Nephron progenitor cell (in vitro differentiated cells): Measurements from ENCODE around the gene ACE2.

ENCODE experiments used
- DNase-seq: peaks from one replicate; pipeline ENCODE4 v3.0.0; 2021
- H3K27ac Mint-ChIP-seq: 2 replicates; pipeline ENCODE4 v1.8.0; 2021; ENCODE audit warnings: mild to moderate bottlenecking, moderate library complexity, mixed read lengths
- H3K27me3 Mint-ChIP-seq: 2 replicates; pipeline ENCODE4 v1.8.0; 2021; ENCODE audit warnings: mild to moderate bottlenecking, low read depth, mixed read lengths; ENCODE audit not compliant: poor library complexity
- H3K36me3 Mint-ChIP-seq: 2 replicates; pipeline ENCODE4 v1.8.0; 2021; ENCODE audit warnings: low read depth, mixed read lengths
- H3K4me1 Mint-ChIP-seq: 2 replicates; pipeline ENCODE4 v1.8.0; 2021; ENCODE audit warnings: mixed read lengths
- H3K4me3 Mint-ChIP-seq: 2 replicates; pipeline ENCODE4 v1.8.0; 2021; ENCODE audit warnings: mild to moderate bottlenecking, moderate library complexity, mixed read lengths
- H3K9me3 Mint-ChIP-seq: 2 replicates; pipeline ENCODE4 v1.8.0; 2021; ENCODE audit warnings: mild to moderate bottlenecking, moderate library complexity, mixed read lengths
- CTCF ChIP-seq: fragments of 200-600 bp; sonication (generic); IDR thresholded peaks from 2 replicates; pipeline ENCODE4 v1.5.0; 2021; ENCODE audit warnings: antibody characterized with exemption

ACE2 gene

GRCh38 chrX:15563056-15563455, 37.7 kb downstream of the ACE2 start:
- no peaks in the 10 kb centered on the region for H3K9me3 Mint-ChIP-seq
- no peaks in the 10 kb centered on the region for H3K36me3 Mint-ChIP-seq
- H3K4me3 Mint-ChIP-seq, result no peak overlapping the region
- peaks cover 4% of the 10 kb centered on the region for H3K27me3 Mint-ChIP-seq
- H3K4me1 Mint-ChIP-seq, result peaks cover 6% of the 10 kb centered on the region
- DNase-seq, result no peak
- TF ChIP-seq CTCF, result no peak
- no peak overlapping the region for H3K27ac Mint-ChIP-seq

GRCh38 chrX:15560924-15561323, 39.8 kb downstream of the ACE2 start:
- Mint-ChIP-seq H3K27ac (no peak overlapping the region), H3K4me1 (peaks cover 6% of the 10 kb centered on the region), H3K27me3 (no peaks in the 10 kb centered on the region), H3K36me3 (no peaks in the 10 kb centered on the region), H3K9me3 (no peaks in the 10 kb centered on the region), H3K4me3 (no peak overlapping the region)
- TF ChIP-seq CTCF, result no peak
- no peak for DNase-seq

- H3K36me3 Mint-ChIP-seq, result no peaks in the 10 kb centered on the region
- no peaks in the 10 kb centered on the region for H3K27me3 Mint-ChIP-seq
- H3K4me3 Mint-ChIP-seq, result no peak overlapping the region
- no peak for TF ChIP-seq CTCF
- H3K9me3 Mint-ChIP-seq, result no peaks in the 10 kb centered on the region
- no peaks in the 10 kb centered on the region for H3K4me1 Mint-ChIP-seq
- no peak overlapping the region for H3K27ac Mint-ChIP-seq
- no peak for DNase-seq
Observed at GRCh38 chrX:15559227-15559626, 41.5 kb downstream of the ACE2 start.

- Mint-ChIP-seq H3K36me3 (no peaks in the 10 kb centered on the region), H3K27ac (no peak overlapping the region), H3K9me3 (peaks cover 4% of the 10 kb centered on the region), H3K27me3 (no peaks in the 10 kb centered on the region), H3K4me3 (no peak overlapping the region), H3K4me1 (no peaks in the 10 kb centered on the region)
- TF ChIP-seq CTCF, result no peak
- no peak for DNase-seq
Observed at GRCh38 chrX:15549189-15550012, 51.4 kb downstream of the ACE2 start.

- H3K9me3 Mint-ChIP-seq, result peaks cover 4% of the 10 kb centered on the region
- TF ChIP-seq CTCF, result no peak
- no peaks in the 10 kb centered on the region for H3K4me1 Mint-ChIP-seq
- H3K27me3 Mint-ChIP-seq, result no peaks in the 10 kb centered on the region
- H3K27ac Mint-ChIP-seq, result no peak overlapping the region
- no peak overlapping the region for H3K4me3 Mint-ChIP-seq
- no peak for DNase-seq
- no peaks in the 10 kb centered on the region for H3K36me3 Mint-ChIP-seq
Observed at GRCh38 chrX:15547356-15547755, 53.4 kb downstream of the ACE2 start.

GRCh38 chrX:15546745-15547144, 54.0 kb downstream of the ACE2 start:
- DNase-seq, result no peak
- no peak for TF ChIP-seq CTCF
- H3K27me3 Mint-ChIP-seq, result no peaks in the 10 kb centered on the region
- no peak overlapping the region for H3K4me3 Mint-ChIP-seq
- H3K9me3 Mint-ChIP-seq, result peaks cover 4% of the 10 kb centered on the region
- no peak overlapping the region for H3K27ac Mint-ChIP-seq
- no peaks in the 10 kb centered on the region for H3K36me3 Mint-ChIP-seq
- H3K4me1 Mint-ChIP-seq, result no peaks in the 10 kb centered on the region
